ENCODE results near the gene PRMT7.

PRMT7 gene

DNA sequence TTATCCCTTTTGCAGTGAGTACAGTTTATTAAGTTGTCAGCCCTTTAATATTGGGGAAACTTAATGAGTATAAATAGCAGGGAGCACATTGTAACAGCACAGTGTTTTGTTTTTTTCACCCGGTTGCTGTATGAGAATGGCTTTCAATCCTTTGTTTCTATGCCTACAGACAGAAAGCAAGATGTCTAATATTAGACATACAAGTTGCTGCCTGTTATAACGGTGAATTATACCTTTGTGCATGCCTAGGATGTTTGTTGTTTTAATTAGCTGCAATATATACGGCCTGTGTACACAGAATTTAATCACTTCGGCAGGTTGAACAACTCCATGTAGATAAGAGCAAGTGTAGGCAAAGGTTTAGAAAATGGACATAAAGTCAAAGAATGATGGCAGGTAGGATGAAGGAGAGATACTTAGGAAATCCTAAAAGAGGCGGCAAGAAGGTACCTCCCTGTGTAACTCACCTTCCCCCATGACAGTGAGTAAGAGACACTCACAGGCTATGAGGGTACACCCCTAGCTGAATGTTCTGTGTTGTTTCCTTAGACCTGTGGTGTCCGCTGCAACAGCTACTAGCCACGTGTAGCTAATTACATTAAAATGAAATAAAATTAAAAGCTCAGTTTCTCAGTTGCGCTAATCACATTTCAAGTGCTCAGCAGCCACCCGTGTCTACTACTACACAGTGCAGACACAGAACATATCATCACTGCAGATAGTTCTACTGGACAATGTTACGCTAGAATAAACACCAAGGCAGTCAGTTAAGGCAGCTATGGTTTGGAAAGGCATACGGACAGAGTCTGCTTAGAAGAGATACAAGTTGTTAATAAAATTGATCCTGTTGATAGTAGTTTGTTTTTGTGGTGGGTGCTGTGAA is 11.0 kb upstream of the PRMT7 start:
- Histone ChIP-seq H3K27ac (ENCODE audit: insufficient read depth in 1 of 2, low read depth in 1 of 2, low read length in 2 of 2, poor library complexity in 1 of 2, severe bottlenecking in 2 of 2) (no peak overlapping the region), H3K4me1 (ENCODE audit: control extremely low read depth in 1 of 4, control insufficient read depth in 4 of 4, insufficient read depth in 4 of 4, low read length in 3 of 4) (peaks cover 0 to 20% (median 1%) of the 10 kb centered on the region in 4 experiments), H3K27me3 (replicated peaks in 2 of 5; ENCODE audit: control insufficient read depth in 4 of 5, insufficient read depth in 5 of 5, low read length in 4 of 5) (no peaks in the 10 kb centered on the region), H3K4me3 (ENCODE audit: control insufficient read depth in 1 of 7, extremely low read depth in 1 of 7, insufficient read depth in 4 of 7, low read depth in 2 of 7, low read length in 6 of 7) (no peak overlapping the region), H3K9me3 (ENCODE audit: control extremely low read depth in 1 of 5, control insufficient read depth in 4 of 5, insufficient read depth in 2 of 5, low read depth in 1 of 5, low read length in 4 of 5) (no peaks in the 10 kb centered on the region), H3K36me3 (ENCODE audit: control insufficient read depth in 4 of 4, insufficient read depth in 4 of 4, low read length in 3 of 4) (peaks cover 22 to 94% (median 76%) of the 10 kb centered on the region in 4 experiments)
- CTCF ChIA-PET, result interaction anchor here (1.0 to 2.6 kb wide), 16 partner anchors 8 to 40 kb away, joined by 3 to 13 read pairs (median 3); partner anchors contain the start of gene SLC7A6
- WGBS (ENCODE audit: insufficient coverage), result 98% methylated on average over 7 of the region's 11 CpGs
- POLR2A ChIA-PET, result no interaction called here
- DNase-seq, result no peak

DNA sequence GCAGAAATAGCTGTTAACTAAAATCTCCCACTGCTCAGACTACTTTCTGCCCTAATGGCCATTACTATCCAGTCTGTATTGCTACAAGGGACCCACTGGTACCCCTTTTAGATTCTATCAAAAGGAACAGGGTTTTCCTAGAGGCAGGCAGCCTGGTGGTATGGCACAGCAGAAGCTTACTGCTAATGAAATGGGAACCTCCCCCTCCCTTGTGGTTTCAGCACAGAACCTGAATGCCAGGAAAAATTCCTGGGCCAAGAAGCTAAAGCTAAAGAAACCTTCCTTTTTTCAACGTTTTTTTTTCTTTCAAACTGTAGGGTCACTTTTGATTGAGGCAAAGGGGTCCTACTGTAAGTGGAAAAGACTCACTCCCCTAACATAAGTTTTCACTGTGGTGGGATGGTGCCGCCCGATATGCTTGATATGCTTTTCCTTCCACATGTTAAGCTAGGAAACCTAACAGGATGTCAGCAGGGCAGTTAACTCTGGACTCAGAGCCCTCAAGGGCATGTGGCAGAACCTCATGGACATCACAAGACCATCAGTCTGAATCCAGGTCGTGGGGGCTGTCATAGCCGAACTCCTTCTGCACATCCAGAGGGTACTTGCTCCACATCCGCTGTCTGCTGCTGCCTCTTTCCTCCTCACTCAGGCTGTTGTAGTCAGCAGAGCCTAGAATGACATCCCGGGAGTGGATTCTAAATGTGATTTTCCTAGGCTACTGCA is 9.9 kb upstream of the PRMT7 start:
- no peak for DNase-seq
- Histone ChIP-seq H3K27ac (ENCODE audit: insufficient read depth in 1 of 2, low read depth in 1 of 2, low read length in 2 of 2, poor library complexity in 1 of 2, severe bottlenecking in 2 of 2) (no peak overlapping the region), H3K9me3 (ENCODE audit: control extremely low read depth in 1 of 5, control insufficient read depth in 4 of 5, insufficient read depth in 2 of 5, low read depth in 1 of 5, low read length in 4 of 5) (no peaks in the 10 kb centered on the region), H3K4me1 (ENCODE audit: control extremely low read depth in 1 of 4, control insufficient read depth in 4 of 4, insufficient read depth in 4 of 4, low read length in 3 of 4) (peaks cover 0 to 20% (median 1%) of the 10 kb centered on the region in 4 experiments), H3K36me3 (ENCODE audit: control insufficient read depth in 4 of 4, insufficient read depth in 4 of 4, low read length in 3 of 4) (peaks cover 23 to 95% (median 72%) of the 10 kb centered on the region in 4 experiments), H3K27me3 (replicated peaks in 2 of 5; ENCODE audit: control insufficient read depth in 4 of 5, insufficient read depth in 5 of 5, low read length in 4 of 5) (no peaks in the 10 kb centered on the region), H3K4me3 (ENCODE audit: control insufficient read depth in 1 of 7, extremely low read depth in 1 of 7, insufficient read depth in 4 of 7, low read depth in 2 of 7, low read length in 6 of 7) (no peak overlapping the region)
- CTCF ChIA-PET, result interaction anchor here (0.8 to 2.6 kb wide), 11 partner anchors 8 to 56 kb away, joined by 3 to 13 read pairs (median 3); partner anchors contain the start of genes PLA2G15 and SLC7A6
- POLR2A ChIA-PET, result interaction anchor here (0.6 to 1.2 kb wide), 2 partner anchors 43 to 878 kb away, joined by 3 to 5 read pairs; no protein-coding TSS in a partner anchor
- 87% methylated on average over 7 of the region's 7 CpGs for whole genome bisulfite sequencing (ENCODE audit: insufficient coverage)

DNA sequence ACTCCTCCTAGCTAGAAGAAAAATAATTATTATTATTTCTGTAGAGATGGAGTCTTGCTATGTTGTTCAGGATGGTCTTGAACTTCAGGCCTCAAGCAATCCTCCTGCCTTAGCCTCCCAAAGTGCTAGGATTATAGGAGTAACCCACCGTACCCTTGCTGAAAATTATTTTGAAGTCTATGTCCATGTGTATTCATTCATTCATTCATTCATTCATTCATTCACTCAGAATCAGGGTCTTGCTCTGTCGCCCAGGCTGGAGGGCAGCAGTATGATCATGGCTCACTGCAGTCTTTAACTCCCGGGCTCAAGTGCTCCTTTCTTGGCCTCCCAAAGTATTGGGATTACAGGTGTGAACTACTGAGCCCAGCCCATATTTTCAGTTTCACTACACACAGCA is 4.2 kb upstream of the PRMT7 start:
- POLR2A ChIA-PET, result no interaction called here
- Histone ChIP-seq H3K4me3 (ENCODE audit: control insufficient read depth in 1 of 7, extremely low read depth in 1 of 7, insufficient read depth in 4 of 7, low read depth in 2 of 7, low read length in 6 of 7) (no peak overlapping the region), H3K4me1 (ENCODE audit: control extremely low read depth in 1 of 4, control insufficient read depth in 4 of 4, insufficient read depth in 4 of 4, low read length in 3 of 4) (peaks cover 2 to 24% (median 20%) of the 10 kb centered on the region in 4 experiments), H3K9me3 (ENCODE audit: control extremely low read depth in 1 of 5, control insufficient read depth in 4 of 5, insufficient read depth in 2 of 5, low read depth in 1 of 5, low read length in 4 of 5) (no peaks in the 10 kb centered on the region), H3K27ac (ENCODE audit: insufficient read depth in 1 of 2, low read depth in 1 of 2, low read length in 2 of 2, poor library complexity in 1 of 2, severe bottlenecking in 2 of 2) (no peak overlapping the region), H3K36me3 (ENCODE audit: control insufficient read depth in 4 of 4, insufficient read depth in 4 of 4, low read length in 3 of 4) (peaks cover 19 to 57% (median 37%) of the 10 kb centered on the region in 4 experiments), H3K27me3 (replicated peaks in 2 of 5; ENCODE audit: control insufficient read depth in 4 of 5, insufficient read depth in 5 of 5, low read length in 4 of 5) (no peaks in the 10 kb centered on the region)
- CTCF ChIA-PET, result interaction anchor here (1.3 to 6.7 kb wide), 2 partner anchors 22 to 45 kb away, joined by 5 to 34 read pairs; no protein-coding TSS in a partner anchor
- WGBS (ENCODE audit: insufficient coverage), result 92% methylated on average over 2 of the region's 3 CpGs
- DNase-seq, result no peak

- Histone ChIP-seq H3K9me3 (ENCODE audit: control extremely low read depth in 1 of 5, control insufficient read depth in 4 of 5, insufficient read depth in 2 of 5, low read depth in 1 of 5, low read length in 4 of 5) (no peaks in the 10 kb centered on the region), H3K4me1 (ENCODE audit: control extremely low read depth in 1 of 4, control insufficient read depth in 4 of 4, insufficient read depth in 4 of 4, low read length in 3 of 4) (peaks cover 5 to 33% (median 26%) of the 10 kb centered on the region in 4 experiments), H3K4me3 (ENCODE audit: control insufficient read depth in 1 of 7, extremely low read depth in 1 of 7, insufficient read depth in 4 of 7, low read depth in 2 of 7, low read length in 6 of 7) (peak overlapping the region; percentile 77 to 99 (median 94)), H3K27ac (ENCODE audit: insufficient read depth in 1 of 2, low read depth in 1 of 2, low read length in 2 of 2, poor library complexity in 1 of 2, severe bottlenecking in 2 of 2) (peak overlapping the region; percentile 64 to 85), H3K36me3 (ENCODE audit: control insufficient read depth in 4 of 4, insufficient read depth in 4 of 4, low read length in 3 of 4) (peaks cover 6 to 41% (median 19%) of the 10 kb centered on the region in 4 experiments), H3K27me3 (replicated peaks in 2 of 5; ENCODE audit: control insufficient read depth in 4 of 5, insufficient read depth in 5 of 5, low read length in 4 of 5) (no peaks in the 10 kb centered on the region)
- POLR2A ChIA-PET, result no interaction called here
- DNase-seq, result no peak
- WGBS (ENCODE audit: insufficient coverage), result 46% methylated on average over 6 of the region's 6 CpGs
- CTCF ChIA-PET, result interaction anchor here (1.1 to 6.7 kb wide), 2 partner anchors 10 to 48 kb away, joined by 5 to 34 read pairs; no protein-coding TSS in a partner anchor
These were observed 1.0 kb upstream of the PRMT7 start for GRCh38 chr16:68309799-68310198.

DNA sequence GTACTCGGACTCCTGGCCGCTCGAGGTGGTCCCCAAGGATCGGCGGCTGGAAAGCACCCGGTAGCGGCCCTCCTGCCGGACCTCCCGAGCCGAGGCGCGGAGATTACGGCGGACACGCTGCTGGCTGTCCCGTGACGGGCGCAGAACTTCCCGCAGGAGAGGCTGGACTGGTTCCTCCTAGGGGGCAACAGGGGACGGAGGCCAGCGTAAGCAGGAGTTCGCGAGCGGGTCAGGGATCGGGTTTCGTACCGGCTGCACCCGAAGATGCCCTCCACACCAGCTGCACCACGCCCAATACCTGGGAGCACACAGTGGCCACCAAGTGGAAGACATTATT is 414 bp upstream of the PRMT7 start:
- Histone ChIP-seq H3K9me3 (ENCODE audit: control extremely low read depth in 1 of 5, control insufficient read depth in 4 of 5, insufficient read depth in 2 of 5, low read depth in 1 of 5, low read length in 4 of 5) (no peaks in the 10 kb centered on the region), H3K4me1 (ENCODE audit: control extremely low read depth in 1 of 4, control insufficient read depth in 4 of 4, insufficient read depth in 4 of 4, low read length in 3 of 4) (peaks cover 5 to 33% (median 26%) of the 10 kb centered on the region in 4 experiments)
- 0% methylated on average over 29 of the region's 29 CpGs for WGBS (ENCODE audit: insufficient coverage)

GRCh38 chr16:68313116-68313515 is 2.3 kb downstream of the PRMT7 start:
- CTCF ChIA-PET, result interaction anchor here (0.9 to 1.2 kb wide), 3 partner anchors 13 to 53 kb away, joined by 3 to 4 read pairs (median 4); no protein-coding TSS in a partner anchor
- WGBS (ENCODE audit: insufficient coverage), result 98% methylated on average over 4 of the region's 4 CpGs
- POLR2A ChIA-PET, result no interaction called here

More for the DNA sequence above, 414 bp upstream of the PRMT7 start:
- Histone ChIP-seq H3K4me3 (ENCODE audit: control insufficient read depth in 1 of 7, extremely low read depth in 1 of 7, insufficient read depth in 4 of 7, low read depth in 2 of 7, low read length in 6 of 7) (peak overlapping the region; percentile 77 to 99 (median 94)), H3K27me3 (replicated peaks in 2 of 5; ENCODE audit: control insufficient read depth in 4 of 5, insufficient read depth in 5 of 5, low read length in 4 of 5) (no peaks in the 10 kb centered on the region), H3K27ac (ENCODE audit: insufficient read depth in 1 of 2, low read depth in 1 of 2, low read length in 2 of 2, poor library complexity in 1 of 2, severe bottlenecking in 2 of 2) (peak overlapping the region; percentile 64 to 85), H3K36me3 (ENCODE audit: control insufficient read depth in 4 of 4, insufficient read depth in 4 of 4, low read length in 3 of 4) (peaks cover 5 to 40% (median 17%) of the 10 kb centered on the region in 4 experiments)
- DNase-seq, result no peak
- ChIA-PET CTCF (interaction anchor here (0.7 to 2.2 kb wide), 6 partner anchors 18 to 56 kb away, joined by 3 to 37 read pairs (median 6); partner anchors contain the start of gene SLC7A6), POLR2A (interaction anchor here (1.2 to 2.3 kb wide), 6 partner anchors 19 to 53 kb away, joined by 3 to 12 read pairs (median 4); partner anchors contain the start of gene SLC7A6)

More at GRCh38 chr16:68313116-68313515, 2.3 kb downstream of the PRMT7 start:
- H3K27ac ChIP-seq (ENCODE audit: insufficient read depth in 1 of 2, low read depth in 1 of 2, low read length in 2 of 2, poor library complexity in 1 of 2, severe bottlenecking in 2 of 2), result no peak overlapping the region
- H3K4me3 ChIP-seq (ENCODE audit: control insufficient read depth in 1 of 7, extremely low read depth in 1 of 7, insufficient read depth in 4 of 7, low read depth in 2 of 7, low read length in 6 of 7), result no peak overlapping the region
- no peaks in the 10 kb centered on the region for H3K27me3 ChIP-seq (replicated peaks in 2 of 5; ENCODE audit: control insufficient read depth in 4 of 5, insufficient read depth in 5 of 5, low read length in 4 of 5)
- H3K4me1 ChIP-seq (ENCODE audit: control extremely low read depth in 1 of 4, control insufficient read depth in 4 of 4, insufficient read depth in 4 of 4, low read length in 3 of 4), result peaks cover 5 to 33% (median 26%) of the 10 kb centered on the region in 4 experiments
- H3K9me3 ChIP-seq (ENCODE audit: control extremely low read depth in 1 of 5, control insufficient read depth in 4 of 5, insufficient read depth in 2 of 5, low read depth in 1 of 5, low read length in 4 of 5), result no peaks in the 10 kb centered on the region
- DNase-seq, result no peak
- H3K36me3 ChIP-seq (ENCODE audit: control insufficient read depth in 4 of 4, insufficient read depth in 4 of 4, low read length in 3 of 4), result peaks cover 8 to 40% (median 21%) of the 10 kb centered on the region in 4 experiments
